CD1c-positive myeloid dendritic cell (primary cell): ENCODE results near the gene NBEAL2.

Source experiments
- DNase-seq: peaks from one replicate; pipeline ENCODE4 v3.0.0-alpha.2; 2016; ENCODE audit errors: extremely low spot score

NBEAL2 gene

DNA sequence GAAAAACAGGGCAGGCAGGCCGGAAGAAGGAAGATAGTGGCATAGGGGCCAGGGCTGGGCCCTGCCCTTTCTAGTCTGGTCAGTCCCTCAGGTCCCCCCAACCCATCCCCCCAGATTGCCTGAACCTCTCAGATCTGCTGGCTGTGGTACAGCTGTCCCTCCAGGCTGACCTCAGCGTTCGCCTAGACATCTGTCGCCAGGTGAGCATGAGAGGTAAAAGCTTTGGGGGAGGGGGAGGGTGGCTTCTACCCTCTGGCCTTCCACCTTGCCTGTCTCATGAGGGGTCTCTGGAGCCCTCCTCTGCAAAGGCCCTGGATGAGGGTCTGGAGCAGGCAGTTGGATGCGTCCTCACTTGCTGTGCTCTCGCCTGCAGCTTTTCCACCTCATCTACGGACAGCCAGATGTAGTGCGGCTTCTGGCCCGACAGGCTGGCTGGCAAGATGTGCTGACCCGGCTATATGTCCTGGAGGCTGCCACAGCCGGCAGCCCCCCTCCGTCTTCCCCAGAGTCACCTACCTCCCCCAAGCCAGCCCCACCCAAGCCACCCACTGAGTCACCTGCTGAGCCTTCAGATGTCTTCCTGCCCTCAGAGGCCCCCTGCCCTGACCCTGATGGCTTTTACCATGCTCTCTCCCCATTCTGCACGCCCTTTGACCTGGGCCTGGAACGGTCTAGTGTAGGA is 20.2 kb downstream of the NBEAL2 start:
- DNase-seq: no peak

DNA sequence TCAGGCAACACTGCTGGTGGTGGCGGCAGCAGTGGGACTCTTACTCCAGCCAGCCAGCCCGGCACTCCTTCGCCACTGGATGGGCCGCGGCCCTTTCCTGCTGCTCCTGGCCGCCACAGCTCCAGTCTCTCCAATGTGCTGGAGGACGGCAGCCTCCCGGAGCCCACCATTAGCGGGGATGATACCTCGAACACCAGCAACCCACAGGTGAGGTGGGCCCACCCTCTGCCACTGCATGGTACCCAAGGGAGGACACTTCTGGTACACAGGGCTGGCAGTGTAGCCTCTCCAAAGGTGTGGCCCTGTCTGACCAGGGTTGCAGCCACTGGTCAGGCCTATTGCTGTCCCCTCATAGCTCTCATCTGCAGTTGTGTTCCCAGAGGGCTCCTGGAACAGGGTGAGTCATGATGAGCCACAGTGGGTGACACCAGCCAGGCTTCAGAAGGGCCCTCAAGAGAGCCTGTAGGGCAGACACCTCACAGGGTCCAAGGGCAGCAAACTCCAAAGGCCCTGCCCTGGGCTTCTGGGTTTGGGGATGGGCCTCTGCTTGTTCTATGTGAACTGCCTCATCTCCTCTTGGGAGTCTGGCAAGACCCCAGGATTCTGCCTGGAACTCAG is 20.8 kb downstream of the NBEAL2 start:
- no peak for DNase-seq

DNA sequence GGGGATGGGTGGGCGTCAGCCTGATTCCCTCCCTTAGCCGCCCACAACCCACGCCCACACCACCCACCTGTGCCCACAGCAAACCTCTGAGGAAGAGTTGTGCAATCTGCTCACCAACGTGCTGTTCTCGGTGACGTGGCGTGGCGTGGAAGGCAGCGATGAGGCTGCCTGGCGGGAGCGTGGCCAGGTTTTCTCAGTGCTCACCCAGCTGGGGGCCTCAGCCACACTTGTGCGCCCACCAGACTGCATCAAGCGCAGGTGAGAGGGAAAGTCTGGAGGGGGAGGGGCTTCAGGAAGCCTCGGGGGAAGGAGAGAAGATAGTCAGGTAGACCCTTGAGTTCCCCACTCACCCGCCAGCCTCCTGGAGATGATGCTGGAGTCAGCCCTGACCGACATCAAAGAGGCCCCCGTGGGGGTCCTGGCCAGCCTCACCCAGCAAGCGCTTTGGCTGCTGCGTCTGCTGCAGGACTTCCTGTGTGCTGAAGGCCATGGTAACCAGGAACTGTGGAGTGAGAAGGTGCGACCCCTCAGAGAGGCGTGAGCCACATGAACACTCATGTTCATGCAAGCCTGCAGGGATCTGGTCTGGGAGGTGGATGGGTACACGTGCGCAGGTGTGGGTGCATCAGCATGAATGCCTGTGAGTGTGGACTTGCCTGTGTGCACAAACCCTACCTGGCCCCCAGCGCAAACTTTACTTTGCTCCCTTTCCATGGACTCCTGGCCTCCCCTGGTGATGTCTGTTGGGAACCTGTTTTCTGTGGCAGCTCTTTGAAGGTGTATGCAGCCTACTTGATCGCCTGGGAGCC is 21.7 kb downstream of the NBEAL2 start:
- no peak for DNase-seq

DNA sequence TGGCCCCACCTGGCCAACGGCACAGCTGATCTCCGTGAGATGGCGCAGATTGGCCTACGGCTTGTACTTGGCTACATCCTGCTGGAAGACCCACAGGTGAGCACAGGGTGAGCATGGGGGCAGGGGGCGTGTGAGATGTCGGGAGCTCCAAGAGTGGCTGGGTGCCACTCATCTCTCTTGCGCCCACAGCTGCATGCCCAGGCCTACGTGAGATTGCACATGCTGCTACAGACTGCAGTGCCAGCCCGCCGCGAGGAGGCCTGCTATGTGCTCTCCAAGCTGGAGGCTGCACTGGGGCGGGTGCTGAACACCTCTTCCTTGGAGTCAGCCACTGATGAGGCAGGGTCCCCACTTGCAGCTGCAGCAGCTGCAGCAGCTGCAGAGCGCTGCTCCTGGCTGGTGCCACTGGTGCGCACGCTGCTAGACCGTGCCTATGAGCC is 22.3 kb downstream of the NBEAL2 start:
- no peak for DNase-seq

DNA sequence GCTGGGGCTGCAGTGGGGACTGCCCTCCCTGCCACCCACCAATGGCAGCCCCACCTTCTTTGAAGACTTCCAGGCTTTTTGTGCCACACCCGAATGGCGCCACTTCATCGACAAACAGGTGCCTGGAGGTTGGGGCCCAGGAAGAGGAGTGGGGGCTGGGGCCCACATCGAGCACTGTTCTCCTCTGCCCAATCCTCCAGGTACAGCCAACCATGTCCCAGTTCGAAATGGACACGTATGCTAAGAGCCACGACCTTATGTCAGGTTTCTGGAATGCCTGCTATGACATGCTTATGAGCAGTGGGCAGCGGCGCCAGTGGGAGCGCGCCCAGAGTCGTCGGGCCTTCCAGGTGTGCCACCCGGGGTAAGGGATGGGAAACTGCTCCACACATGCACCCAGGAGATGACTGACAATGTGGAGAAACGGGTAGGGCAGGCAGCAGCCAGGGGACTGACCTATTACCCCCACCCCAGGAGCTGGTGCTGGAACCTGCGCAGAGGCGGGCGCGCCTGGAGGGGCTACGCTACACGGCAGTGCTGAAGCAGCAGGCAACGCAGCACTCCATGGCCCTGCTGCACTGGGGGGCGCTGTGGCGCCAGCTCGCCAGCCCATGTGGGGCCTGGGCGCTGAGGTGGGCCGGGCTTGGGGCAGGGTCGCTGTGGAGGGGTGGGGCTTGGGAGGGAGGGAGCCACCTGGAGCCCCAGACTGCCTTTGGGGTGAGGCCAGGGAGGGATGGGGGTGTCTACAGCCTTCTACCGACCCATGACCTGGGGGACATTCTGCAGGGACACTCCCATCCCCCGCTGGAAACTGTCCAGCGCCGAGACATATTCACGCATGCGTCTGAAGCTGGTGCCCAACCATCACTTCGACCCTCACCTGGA is 22.9 kb downstream of the NBEAL2 start:
- DNase-seq: no peak

DNA sequence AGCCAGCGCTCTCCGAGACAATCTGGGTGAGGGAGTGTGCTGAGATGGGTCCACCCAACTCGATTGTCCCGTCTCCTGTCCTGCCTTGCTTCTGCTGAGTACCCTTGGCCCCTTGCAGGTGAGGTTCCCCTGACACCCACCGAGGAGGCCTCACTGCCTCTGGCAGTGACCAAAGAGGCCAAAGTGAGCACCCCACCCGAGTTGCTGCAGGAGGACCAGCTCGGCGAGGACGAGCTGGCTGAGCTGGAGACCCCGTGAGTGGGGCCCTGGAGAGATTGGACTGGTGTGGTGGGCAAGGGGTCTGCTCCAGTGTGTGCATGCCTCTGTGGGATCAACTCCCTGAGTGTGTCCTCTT is 23.6 kb downstream of the NBEAL2 start:
- DNase-seq: no peak

DNA sequence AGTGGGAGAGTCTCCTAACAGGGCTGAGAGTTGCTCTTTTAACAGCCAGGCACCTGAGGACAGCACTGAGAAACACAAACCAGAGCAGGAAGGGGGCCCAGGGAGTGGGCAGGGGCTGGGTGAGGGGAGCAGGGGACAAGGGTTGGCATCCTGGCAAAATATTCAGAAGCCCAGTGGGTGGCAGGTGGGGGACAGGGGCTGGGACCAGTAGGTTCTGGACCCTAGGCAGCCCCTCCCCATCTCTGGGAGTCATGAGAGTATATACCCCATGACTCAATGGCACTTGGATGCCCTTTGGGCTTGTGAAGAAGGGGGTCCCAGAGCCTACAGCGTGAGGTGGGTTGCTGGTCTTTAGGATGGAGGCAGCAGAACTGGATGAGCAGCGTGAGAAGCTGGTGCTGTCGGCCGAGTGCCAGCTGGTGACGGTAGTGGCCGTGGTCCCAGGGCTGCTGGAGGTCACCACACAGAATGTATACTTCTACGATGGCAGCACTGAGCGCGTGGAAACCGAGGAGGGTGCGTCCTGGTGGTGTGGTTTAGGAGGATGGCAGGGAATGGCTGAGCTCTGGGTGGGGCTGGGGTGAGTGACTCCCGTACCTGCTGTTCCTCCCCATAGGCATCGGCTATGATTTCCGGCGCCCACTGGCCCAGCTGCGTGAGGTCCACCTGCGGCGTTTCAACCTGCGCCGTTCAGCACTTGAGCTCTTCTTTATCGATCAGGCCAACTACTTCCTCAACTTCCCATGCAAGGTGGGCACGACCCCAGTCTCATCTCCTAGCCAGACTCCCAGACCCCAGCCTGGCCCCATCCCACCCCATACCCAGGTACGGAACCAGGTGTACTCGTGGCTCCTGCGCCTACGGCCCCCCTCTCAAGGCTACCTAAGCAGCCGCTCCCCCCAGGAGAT is 24.2 kb downstream of the NBEAL2 start:
- no peak for DNase-seq

DNA sequence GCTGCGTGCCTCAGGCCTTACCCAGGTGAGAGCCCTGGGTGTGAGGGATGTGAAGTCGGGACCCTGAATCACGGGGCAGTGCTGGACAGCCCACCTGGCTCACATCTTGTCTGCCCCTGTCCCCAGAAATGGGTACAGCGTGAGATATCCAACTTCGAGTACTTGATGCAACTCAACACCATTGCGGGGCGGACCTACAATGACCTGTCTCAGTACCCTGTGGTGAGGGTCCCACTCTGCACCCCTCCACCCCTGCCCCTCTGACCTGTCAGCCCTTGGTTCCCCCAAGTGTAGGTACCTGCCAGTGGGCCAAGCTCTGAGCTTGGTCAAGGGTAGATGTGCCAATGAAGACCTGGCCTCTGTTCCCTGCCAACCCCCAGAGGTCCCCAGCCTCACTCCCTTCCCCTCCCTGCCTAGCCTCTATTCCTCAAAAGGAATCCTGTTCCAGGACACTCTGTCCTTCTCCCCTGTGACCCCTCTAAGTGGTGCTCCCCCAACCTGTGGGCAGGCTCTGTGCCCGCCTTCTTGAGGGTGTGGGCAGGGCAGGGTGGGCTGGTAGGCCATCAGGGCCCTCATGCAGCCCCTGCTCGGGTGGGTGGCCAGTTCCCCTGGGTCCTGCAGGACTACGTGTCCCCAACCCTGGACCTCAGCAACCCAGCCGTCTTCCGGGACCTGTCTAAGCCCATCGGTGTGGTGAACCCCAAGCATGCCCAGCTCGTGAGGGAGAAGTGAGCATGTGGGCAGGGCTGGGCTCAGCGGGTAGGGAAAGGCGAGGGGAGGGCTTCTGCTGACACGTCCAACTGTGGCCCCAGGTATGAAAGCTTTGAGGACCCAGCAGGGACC is 25.1 kb downstream of the NBEAL2 start:
- no peak for DNase-seq

DNA sequence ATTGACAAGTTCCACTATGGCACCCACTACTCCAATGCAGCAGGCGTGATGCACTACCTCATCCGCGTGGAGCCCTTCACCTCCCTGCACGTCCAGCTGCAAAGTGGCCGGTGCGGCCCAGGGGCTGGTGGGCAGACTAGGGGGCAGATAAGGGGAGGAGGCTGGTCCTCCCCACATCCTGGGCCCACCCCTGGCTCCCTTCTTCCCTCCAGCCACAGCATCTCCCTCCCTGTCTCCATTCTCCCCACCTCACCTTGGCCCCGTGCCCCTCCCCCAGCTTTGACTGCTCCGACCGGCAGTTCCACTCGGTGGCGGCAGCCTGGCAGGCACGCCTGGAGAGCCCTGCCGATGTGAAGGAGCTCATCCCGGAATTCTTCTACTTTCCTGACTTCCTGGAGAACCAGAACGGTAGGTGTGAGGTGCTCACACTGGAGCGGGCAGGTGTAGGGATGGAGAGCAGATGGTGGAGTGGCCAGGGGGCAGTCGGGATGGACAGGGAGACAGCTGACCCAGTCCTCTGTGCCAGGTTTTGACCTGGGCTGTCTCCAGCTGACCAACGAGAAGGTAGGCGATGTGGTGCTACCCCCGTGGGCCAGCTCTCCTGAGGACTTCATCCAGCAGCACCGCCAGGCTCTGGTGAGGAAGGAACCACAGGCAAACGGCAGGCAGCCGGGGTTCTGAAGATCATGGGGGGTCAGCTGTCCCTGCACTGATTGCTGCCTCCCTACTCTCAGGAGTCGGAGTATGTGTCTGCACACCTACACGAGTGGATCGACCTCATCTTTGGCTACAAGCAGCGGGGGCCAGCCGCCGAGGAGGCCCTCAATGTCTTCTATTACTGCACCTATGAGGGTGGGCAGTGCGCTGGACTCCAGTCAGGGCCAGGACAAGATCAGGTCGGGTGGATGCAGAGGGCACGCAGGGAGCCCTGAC is 26.0 kb downstream of the NBEAL2 start:
- DNase-seq: no peak

DNA sequence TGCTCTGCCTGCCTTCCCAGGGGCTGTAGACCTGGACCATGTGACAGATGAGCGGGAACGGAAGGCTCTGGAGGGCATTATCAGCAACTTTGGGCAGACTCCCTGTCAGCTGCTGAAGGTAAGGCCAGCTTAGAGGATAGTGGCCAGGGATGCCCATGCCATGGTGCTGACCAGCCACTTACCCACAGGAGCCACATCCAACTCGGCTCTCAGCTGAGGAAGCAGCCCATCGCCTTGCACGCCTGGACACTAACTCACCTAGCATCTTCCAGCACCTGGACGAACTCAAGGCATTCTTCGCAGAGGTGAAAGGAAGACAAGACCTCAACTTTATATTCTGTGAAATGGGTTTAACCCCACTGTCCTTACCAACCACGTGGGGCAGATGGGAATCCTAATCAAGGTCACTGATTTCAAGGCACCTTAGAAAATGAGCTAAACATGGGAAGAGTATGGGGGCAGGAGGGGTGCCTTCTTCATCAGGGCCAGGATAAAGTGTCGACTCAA is 26.7 kb downstream of the NBEAL2 start:
- DNase-seq: no peak

DNA sequence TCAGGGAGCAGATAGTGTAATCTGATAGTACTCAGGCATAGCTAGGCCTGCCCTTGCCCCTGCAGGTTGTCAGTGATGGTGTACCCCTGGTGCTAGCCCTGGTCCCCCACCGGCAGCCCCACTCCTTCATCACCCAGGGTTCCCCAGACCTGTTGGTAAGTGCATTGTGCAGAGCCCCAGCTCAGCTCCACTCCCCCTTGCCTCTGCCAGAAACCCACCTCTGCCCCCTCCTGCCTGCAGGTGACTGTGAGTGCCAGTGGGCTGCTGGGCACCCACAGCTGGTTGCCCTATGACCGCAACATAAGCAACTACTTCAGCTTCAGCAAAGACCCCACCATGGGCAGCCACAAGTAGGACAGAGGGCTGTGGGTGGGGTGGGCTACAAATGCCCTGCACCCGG is 27.5 kb downstream of the NBEAL2 start:
- no peak for DNase-seq

DNA sequence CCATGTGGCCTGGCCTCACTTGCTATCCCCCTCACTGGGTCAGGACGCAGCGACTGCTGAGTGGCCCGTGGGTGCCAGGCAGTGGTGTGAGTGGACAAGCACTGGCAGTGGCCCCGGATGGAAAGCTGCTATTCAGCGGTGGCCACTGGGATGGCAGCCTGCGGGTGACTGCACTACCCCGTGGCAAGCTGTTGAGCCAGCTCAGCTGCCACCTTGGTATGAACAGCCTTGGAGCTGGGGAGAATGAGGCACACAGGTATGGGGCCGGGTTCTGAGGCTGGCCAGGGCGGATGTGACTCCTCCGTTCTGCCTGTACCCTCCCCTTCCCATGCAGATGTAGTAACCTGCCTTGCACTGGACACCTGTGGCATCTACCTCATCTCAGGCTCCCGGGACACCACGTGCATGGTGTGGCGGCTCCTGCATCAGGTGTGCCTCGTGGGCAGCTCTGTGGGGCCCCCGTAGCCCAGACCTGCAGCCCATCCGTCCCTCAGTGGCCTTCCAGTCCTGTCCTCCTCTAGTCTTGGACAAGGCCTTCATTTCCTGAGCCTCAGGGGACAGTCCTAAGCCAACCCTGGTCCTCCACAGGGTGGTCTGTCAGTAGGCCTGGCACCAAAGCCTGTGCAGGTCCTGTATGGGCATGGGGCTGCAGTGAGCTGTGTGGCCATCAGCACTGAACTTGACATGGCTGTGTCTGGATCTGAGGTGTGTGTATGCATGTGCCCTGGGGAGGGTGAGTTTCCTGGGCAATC is 28.2 kb downstream of the NBEAL2 start:
- DNase-seq: no peak

DNA sequence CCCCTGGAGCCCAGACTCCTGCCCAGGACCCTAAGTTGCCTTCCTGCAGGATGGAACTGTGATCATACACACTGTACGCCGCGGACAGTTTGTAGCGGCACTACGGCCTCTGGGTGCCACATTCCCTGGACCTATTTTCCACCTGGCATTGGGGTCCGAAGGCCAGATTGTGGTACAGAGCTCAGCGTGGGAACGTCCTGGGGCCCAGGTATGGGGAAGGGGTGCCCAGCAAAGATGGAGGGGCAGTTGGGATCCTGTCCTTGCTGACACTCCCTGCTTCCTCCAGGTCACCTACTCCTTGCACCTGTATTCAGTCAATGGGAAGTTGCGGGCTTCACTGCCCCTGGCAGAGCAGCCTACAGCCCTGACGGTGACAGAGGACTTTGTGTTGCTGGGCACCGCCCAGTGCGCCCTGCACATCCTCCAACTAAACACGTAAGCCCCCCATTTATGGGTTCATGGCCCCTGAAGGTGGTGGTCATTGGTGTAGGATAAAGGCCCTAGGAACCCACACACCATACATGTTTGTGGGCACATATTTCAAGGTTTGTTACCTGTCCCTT is 28.8 kb downstream of the NBEAL2 start:
- no peak for DNase-seq

DNA sequence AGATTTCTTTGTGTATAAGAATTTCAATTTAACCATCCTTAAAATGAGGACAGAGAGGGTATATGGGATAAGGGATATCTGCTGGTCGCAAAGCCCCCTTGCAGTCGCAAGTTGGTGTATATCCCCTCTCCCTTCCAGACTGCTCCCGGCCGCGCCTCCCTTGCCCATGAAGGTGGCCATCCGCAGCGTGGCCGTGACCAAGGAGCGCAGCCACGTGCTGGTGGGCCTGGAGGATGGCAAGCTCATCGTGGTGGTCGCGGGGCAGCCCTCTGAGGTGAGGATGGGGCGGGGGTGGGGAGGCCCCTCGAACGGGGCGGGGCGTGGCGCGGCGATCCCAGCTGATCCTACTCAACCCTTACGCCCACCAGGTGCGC is 29.4 kb downstream of the NBEAL2 start:
- no peak for DNase-seq

DNA sequence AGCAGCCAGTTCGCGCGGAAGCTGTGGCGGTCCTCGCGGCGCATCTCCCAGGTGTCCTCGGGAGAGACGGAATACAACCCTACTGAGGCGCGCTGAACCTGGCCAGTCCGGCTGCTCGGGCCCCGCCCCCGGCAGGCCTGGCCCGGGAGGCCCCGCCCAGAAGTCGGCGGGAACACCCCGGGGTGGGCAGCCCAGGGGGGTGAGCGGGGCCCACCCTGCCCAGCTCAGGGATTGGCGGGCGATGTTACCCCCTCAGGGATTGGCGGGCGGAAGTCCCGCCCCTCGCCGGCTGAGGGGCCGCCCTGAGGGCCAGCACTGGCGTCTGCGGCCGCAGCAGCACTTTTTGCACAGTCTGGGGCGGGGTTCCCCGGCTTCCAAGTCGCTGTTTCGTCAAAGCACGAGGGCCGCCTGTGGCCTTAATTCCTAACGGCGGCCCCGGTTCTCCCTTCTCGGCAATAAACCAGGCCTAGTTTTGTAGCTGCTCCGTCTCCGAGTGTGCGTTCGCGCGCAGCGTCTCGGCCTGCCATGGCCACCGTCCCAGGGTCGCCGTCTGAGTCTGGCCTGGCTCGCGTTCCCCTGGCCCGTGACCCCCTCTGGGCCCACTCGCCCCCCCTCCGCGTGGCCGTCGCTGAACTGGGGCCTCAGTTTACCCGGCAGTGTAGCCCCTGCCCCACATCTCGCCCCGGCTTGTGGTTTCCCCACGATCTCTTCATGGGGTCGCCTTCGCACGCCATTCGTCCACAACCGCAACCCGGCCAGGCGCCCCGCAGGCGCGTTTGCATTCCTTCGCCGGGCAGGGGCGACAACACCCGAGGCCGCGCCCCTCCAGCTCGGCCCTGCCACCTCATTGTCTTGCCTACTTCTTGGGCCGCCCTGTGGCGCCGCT is 30.0 kb downstream of the NBEAL2 start:
- DNase-seq: peak; percentile 84

DNA sequence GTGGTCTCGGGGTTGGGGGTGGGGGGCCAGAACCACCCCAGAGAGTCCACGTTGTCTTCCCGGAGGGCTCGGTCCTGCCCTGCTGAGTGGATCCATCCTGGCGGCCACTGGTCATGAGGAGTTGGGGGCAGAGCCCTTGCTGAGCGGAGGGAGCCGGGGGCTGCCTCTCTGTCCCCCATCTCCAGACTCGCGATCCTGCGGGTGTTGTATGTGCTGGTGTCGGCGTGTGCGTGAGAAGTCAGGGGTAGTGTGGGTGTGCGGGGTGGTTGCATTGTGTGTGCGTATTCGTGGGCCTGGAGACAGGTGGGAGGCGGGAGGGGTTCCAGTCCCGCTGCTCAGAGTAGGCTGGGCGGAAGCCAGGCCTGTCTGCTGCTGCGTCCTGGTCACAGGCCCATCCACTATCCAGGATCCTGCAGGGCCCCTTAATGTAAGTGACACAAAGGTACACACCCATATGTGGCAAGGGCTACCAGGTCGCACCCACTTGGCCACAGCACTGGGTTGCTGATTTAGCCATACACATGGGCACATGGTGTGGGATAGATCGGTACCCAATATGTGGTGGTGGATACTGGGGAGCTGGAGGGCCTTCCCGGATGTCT is 30.7 kb downstream of the NBEAL2 start:
- DNase-seq: no peak
